Activated B cell treated with CpG ODN at 0.5 μM for 24 hours (primary cell): ENCODE measurements around the gene KCND3. TPM values are rescaled to one million over a fixed set of nuclear protein-coding genes. Genes with fewer than 3 reads are reported as not detected.

Experiments
- ATAC-seq: fragments of 200-7000 bp; cut with Tn5 transposase; one replicate; pipeline ENCODE4 v1.10.0; 2021; ENCODE audit warnings: low read depth, mild to moderate bottlenecking, moderate library complexity
- CTCF ChIA-PET: fragments of 350-600 bp; sonication (Branson Sonifier 250); formaldehyde crosslinking; loops from one replicate; lab custom pipeline; 2021; ENCODE audit warnings: antibody characterized with exemption; lab: Charles Lee
- POLR2A ChIA-PET: fragments of 350-600 bp; sonication (Branson Sonifier 250); formaldehyde crosslinking; loops from one replicate; lab custom pipeline; 2021; ENCODE audit warnings: antibody characterized with exemption; lab: Charles Lee
- DNase-seq: peaks from one replicate; pipeline ENCODE4 v3.0.0; 2022
- H3K27ac Mint-ChIP-seq: one replicate; pipeline ENCODE4 v1.8.0; 2020; ENCODE audit warnings: mixed read lengths
- H3K27me3 Mint-ChIP-seq: one replicate; pipeline ENCODE4 v1.8.0; 2021; ENCODE audit warnings: mixed read lengths
- H3K36me3 Mint-ChIP-seq: one replicate; pipeline ENCODE4 v1.8.0; 2021; ENCODE audit warnings: low read depth, mixed read lengths
- H3K4me1 Mint-ChIP-seq: one replicate; pipeline ENCODE4 v1.8.0; 2021; ENCODE audit warnings: mixed read lengths
- H3K4me3 Mint-ChIP-seq: one replicate; pipeline ENCODE4 v1.8.0; 2020; ENCODE audit warnings: mild to moderate bottlenecking, mixed read lengths
- H3K9me3 Mint-ChIP-seq: one replicate; pipeline ENCODE4 v1.8.0; 2020; ENCODE audit warnings: mixed read lengths
- CTCF ChIP-seq: fragments of 200-600 bp; IDR thresholded peaks from one replicate; pipeline ENCODE4 v1.8.0; 2022; ENCODE audit warnings: antibody characterized with exemption, mild to moderate bottlenecking
- intact Hi-C: fragments of 100-400 bp; cut with micrococcal nuclease; formaldehyde crosslinking; loops from one replicate; pipeline ENCODE4 v1.15.1; 2024
- total RNA-seq: library from RNA; stranded (reverse); gene quantifications from 2 replicates; pipeline ENCODE4 v1.2.3, GENCODE V29; 2022

KCND3 gene
- total RNA-seq, 1 donor from 2014 or later, result 0.04 TPM

GRCh38 chr1:112001436-112001835 is 12.0 kb upstream of the KCND3 start:
- no peak overlapping the region for H3K27ac Mint-ChIP-seq
- CTCF ChIA-PET, result no interaction called here

DNA sequence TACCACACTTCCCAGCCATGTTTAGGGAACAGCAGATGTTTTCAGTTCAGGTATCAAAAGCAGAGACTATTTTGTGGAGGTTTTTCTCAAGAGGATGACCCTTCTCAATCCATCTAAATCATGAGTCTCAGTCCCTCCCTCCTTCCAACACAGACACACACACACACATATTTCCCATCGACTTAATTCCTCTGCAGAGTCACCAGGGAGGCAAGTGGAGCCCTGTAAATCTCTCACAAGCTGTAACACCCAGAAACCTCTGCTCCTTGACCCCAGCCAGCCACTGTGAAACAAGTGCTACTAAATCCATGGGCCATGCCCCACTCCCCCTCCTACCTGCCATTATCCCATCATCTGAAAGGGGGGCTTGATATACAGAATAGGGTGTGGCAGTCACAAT is 10.6 kb upstream of the KCND3 start:
- intact Hi-C loops, result no loop called here
- no peak for TF ChIP-seq CTCF
- H3K9me3 Mint-ChIP-seq, result no peaks in the 10 kb centered on the region
- H3K36me3 Mint-ChIP-seq, result no peaks in the 10 kb centered on the region
- H3K4me3 Mint-ChIP-seq, result no peak overlapping the region
- H3K4me1 Mint-ChIP-seq, result no peaks in the 10 kb centered on the region
- H3K27ac Mint-ChIP-seq, result no peak overlapping the region
- DNase-seq (no peak), ATAC-seq (no peak)
- POLR2A ChIA-PET, result no interaction called here
- CTCF ChIA-PET, result no interaction called here
- peaks cover 24% of the 10 kb centered on the region for H3K27me3 Mint-ChIP-seq

More at GRCh38 chr1:112001436-112001835, 12.0 kb upstream of the KCND3 start:
- intact Hi-C loops, result no loop called here
- ATAC-seq, result no peak
- Mint-ChIP-seq H3K36me3 (no peaks in the 10 kb centered on the region), H3K9me3 (no peaks in the 10 kb centered on the region), H3K4me3 (no peak overlapping the region), H3K4me1 (no peaks in the 10 kb centered on the region), H3K27me3 (peaks cover 20% of the 10 kb centered on the region)
- no peak for TF ChIP-seq CTCF
- POLR2A ChIA-PET, result no interaction called here
- no peak for DNase-seq

GRCh38 chr1:111998332-111998731 is 8.9 kb upstream of the KCND3 start:
- DNase-seq (no peak), ATAC-seq (no peak)
- ChIA-PET CTCF (no interaction called here), POLR2A (no interaction called here)
- no peak overlapping the region for H3K27ac Mint-ChIP-seq
- no peak for TF ChIP-seq CTCF
- H3K4me1 Mint-ChIP-seq, result no peaks in the 10 kb centered on the region
- peaks cover 37% of the 10 kb centered on the region for H3K27me3 Mint-ChIP-seq
- intact Hi-C loops, result no loop called here
- no peak overlapping the region for H3K4me3 Mint-ChIP-seq
- no peaks in the 10 kb centered on the region for H3K36me3 Mint-ChIP-seq
- no peaks in the 10 kb centered on the region for H3K9me3 Mint-ChIP-seq

GRCh38 chr1:111992476-111992875 is 3.0 kb upstream of the KCND3 start:
- ChIA-PET POLR2A (no interaction called here), CTCF (no interaction called here)
- ATAC-seq (no peak), DNase-seq (no peak)
- TF ChIP-seq CTCF, result no peak
- H3K36me3 Mint-ChIP-seq, result no peaks in the 10 kb centered on the region
- no peaks in the 10 kb centered on the region for H3K9me3 Mint-ChIP-seq
- H3K4me1 Mint-ChIP-seq, result peaks cover 25% of the 10 kb centered on the region
- intact Hi-C loops, result no loop called here
- H3K4me3 Mint-ChIP-seq, result no peak overlapping the region
- H3K27ac Mint-ChIP-seq, result no peak overlapping the region
- peaks cover 65% of the 10 kb centered on the region for H3K27me3 Mint-ChIP-seq

DNA sequence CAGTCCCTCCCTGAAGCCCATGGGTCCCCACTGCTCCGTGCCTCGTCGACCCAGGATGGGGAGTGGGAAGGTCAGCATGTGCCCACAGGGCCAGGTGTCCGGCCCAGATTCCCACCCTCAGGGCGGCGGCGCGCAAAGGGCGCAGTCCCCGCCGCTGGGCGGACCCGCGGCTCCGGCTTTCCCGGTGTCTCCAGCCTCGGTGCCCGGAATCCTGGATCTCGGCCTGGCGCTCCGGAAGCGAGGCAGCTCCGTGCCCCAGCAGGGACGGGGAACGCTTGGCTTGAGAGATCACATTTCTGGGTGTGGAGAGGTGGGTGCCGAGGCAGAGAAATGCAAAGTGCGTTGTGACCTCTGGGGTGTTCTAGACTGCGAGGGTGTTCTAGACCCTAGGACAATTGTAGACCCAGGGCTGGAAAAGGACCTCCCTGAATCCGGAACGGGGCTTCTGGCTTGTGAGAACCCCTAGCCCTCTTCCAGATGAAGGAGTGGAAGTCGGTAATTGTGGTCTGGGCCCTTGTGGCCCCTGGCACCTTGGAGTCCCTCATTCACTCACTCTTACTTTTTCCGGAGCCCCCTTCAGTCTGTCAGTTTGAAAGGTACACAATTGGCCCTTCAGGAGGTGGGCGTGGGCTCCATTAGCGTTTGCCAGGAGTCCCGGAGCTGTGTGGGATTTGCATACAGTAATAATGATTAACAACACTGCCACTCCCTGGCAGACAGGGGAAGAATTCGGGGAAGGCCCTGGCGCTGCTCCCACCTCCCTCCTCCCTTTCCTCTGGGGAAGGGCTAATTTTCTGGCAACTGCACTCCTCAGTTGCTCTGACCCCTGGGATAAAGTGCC is 1.6 kb upstream of the KCND3 start:
- H3K36me3 Mint-ChIP-seq, result no peaks in the 10 kb centered on the region
- ATAC-seq (no peak), DNase-seq (no peak)
- CTCF ChIA-PET, result no interaction called here
- H3K9me3 Mint-ChIP-seq, result no peaks in the 10 kb centered on the region
- H3K27ac Mint-ChIP-seq, result no peak overlapping the region
- peaks cover 25% of the 10 kb centered on the region for H3K4me1 Mint-ChIP-seq
- TF ChIP-seq CTCF, result no peak
- peak overlapping the region; percentile 52 for H3K4me3 Mint-ChIP-seq
- H3K27me3 Mint-ChIP-seq, result peaks cover 76% of the 10 kb centered on the region
- POLR2A ChIA-PET, result no interaction called here
- intact Hi-C loops, result no loop called here
